Measurements from ENCODE around the gene VIPR2.

DNA sequence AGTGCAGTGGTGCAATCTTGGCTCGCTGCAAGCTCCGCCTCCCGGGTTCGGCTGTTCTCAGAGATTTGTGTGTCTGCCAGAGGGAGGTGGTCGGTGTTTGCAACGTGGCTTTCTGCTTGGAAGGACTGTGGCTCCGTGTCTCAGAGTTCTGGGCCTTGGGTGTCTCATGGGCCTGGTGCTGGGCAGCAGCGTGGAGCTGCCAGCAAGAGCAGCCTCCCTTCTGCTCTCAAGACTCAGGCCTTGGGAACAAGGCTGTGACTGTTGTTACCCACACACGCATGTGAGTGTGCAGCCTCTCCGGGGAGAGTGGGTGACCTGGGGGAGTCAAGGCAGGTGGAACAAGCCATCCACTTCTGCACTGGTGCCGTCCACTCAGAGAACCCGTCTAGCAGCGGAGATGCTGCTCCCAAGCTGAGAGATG, 52.0 kb downstream of the VIPR2 start:
- no peak for TF ChIP-seq EZH2 (IDR thresholded peaks at IDR 0.05; ENCODE audit: borderline replicate concordance, low read depth, low read length, poor library complexity, severe bottlenecking)
- TF ChIP-seq, protein P1, sequence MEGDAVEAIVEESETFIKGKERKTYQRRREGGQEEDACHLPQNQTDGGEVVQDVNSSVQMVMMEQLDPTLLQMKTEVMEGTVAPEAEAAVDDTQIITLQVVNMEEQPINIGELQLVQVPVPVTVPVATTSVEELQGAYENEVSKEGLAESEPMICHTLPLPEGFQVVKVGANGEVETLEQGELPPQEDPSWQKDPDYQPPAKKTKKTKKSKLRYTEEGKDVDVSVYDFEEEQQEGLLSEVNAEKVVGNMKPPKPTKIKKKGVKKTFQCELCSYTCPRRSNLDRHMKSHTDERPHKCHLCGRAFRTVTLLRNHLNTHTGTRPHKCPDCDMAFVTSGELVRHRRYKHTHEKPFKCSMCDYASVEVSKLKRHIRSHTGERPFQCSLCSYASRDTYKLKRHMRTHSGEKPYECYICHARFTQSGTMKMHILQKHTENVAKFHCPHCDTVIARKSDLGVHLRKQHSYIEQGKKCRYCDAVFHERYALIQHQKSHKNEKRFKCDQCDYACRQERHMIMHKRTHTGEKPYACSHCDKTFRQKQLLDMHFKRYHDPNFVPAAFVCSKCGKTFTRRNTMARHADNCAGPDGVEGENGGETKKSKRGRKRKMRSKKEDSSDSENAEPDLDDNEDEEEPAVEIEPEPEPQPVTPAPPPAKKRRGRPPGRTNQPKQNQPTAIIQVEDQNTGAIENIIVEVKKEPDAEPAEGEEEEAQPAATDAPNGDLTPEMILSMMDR (conservative IDR thresholded peaks at IDR 0.05; ENCODE audit: low read depth, low read length), result no peak
